Thyroid gland (tissue), 4 donors: ENCODE results near the gene PIK3R5. TPM values are rescaled to one million over a fixed set of nuclear protein-coding genes. Genes with fewer than 3 reads are reported as not detected.

ENCODE experiments used
- DNase-seq, 2 donors: peaks; one replicate each; pipeline ENCODE4 v3.0.0-alpha.2; 2019
- H3K27ac ChIP-seq, 3 donors: fragments of 200-600 bp; sonication (generic); 1 replicate in 2 of 3; 2 replicates in 1 of 3; pipeline ENCODE4 v1.5.1; 2016 to 2019; ENCODE audit warnings: mild to moderate bottlenecking in 1 of 3, moderate library complexity in 1 of 3
- H3K27me3 ChIP-seq: fragments of 200-600 bp; sonication (generic); one replicate; pipeline ENCODE4 v1.5.1; 2019
- H3K36me3 ChIP-seq, 2 donors: fragments of 200-600 bp; sonication (generic); one replicate each; pipeline ENCODE4 v1.5.1; 2016 to 2019
- H3K4me1 ChIP-seq, 2 donors: fragments of 200-600 bp; sonication (generic); one replicate each; pipeline ENCODE4 v1.5.1; 2017 to 2019
- H3K4me3 ChIP-seq, 3 donors: fragments of 200-600 bp; sonication (generic); replicated peaks in 1 of 3; 1 replicate in 2 of 3; 2 replicates in 1 of 3; pipeline ENCODE4 v1.5.1; 2016; ENCODE audit warnings: mild to moderate bottlenecking in 1 of 3
- H3K9me3 ChIP-seq: fragments of 200-600 bp; sonication (generic); one replicate; pipeline ENCODE4 v1.5.1; 2017
- CTCF ChIP-seq, 6 experiments: fragments of 200-600 bp in 3 of 6; fragments of 450-650 bp in 3 of 6; sonication (generic) in 3 of 6; IDR thresholded peaks; one replicate each; pipeline ENCODE4 v1.5.1; 2016 to 2019; ENCODE audit warnings: antibody characterized with exemption in 6 of 6, mild to moderate bottlenecking in 2 of 6, inconsistent platforms in 1 of 6, moderate library complexity in 1 of 6
- POLR2A ChIP-seq, 2 donors: fragments of 450-650 bp; IDR thresholded peaks; one replicate each; pipeline ENCODE4 v1.6.1; 2017; ENCODE audit warnings: antibody characterized with exemption in 2 of 2, mild to moderate bottlenecking in 2 of 2, moderate library complexity in 1 of 2
- WGBS, 2 donors: methylation state at CpG; one replicate each; pipeline ENCODE4 v1.1.5; 2017; 5-methylcytosine and 5-hydroxymethylcytosine counted together
- intact Hi-C: fragments of 100-400 bp; cut with DNase I; formaldehyde crosslinking; loops from one replicate; pipeline ENCODE4 v1.15.1; 2023
- total RNA-seq, 4 donors: library from RNA; depleted of rRNA; stranded (reverse); fragments of >200 nt; gene quantifications; one replicate each; pipeline ENCODE4 v1.2.3, GENCODE V29; 2016

Gene PIK3R5
- total RNA-seq, 4 donors from 2014 or later = 2.3 to 10.6 (median 5.1) TPM

- Histone ChIP-seq H3K27me3 (no peaks in the 10 kb centered on the region), H3K27ac (no peak overlapping the region), H3K9me3 (no peaks in the 10 kb centered on the region), H3K36me3 (no peaks in the 10 kb centered on the region), H3K4me3 (no peak overlapping the region), H3K4me1 (no peaks in the 10 kb centered on the region)
- no peak for TF ChIP-seq CTCF (IDR thresholded peaks at IDR 0.05)
- TF ChIP-seq POLR2A (IDR thresholded peaks at IDR 0.05) = no peak
- DNase-seq = no peak
- WGBS, 2 donors = 79 to 87% methylated on average over 9 of the region's 9 CpGs
- intact Hi-C loops = no loop called here
Observed at GRCh38 chr17:8862213-8863056, 103.1 kb downstream of the PIK3R5 start.

DNA sequence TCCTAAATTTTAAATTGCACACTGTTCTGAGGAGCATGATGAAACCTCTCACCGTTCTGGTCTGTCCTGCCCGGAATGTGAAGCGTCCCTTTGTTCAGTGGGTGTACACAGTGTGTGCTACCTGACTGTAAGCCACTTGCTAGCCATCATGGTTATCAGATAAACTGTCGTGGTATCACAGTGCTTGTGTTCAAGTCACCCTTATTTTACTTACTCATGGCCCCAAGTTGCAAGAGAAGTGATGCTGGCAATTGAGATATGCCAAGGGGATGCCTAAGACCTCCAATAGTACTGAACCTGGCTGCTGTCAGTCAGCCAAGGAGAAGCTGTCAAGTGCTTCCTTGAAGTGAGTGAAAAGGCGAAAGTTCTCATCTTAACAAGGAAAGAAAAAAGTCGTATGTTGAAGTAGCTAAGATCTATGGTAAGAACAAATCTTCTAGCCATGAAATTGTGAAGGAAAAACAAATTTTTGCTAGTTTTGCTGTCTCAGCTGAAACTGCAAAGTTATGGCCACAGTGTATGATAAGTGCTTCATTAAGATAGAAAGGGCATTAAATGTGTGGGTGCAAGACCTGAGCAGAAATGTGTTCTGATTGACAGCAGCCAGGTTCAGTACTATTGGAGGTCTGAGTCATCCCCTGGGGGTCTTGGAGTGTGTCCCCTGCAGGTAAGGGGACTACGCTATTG is 103.9 kb downstream of the PIK3R5 start:
- Histone ChIP-seq H3K27me3 (no peaks in the 10 kb centered on the region), H3K27ac (no peak overlapping the region), H3K4me3 (no peak overlapping the region), H3K4me1 (no peaks in the 10 kb centered on the region), H3K9me3 (no peaks in the 10 kb centered on the region), H3K36me3 (no peaks in the 10 kb centered on the region)
- intact Hi-C loops = no loop called here
- TF ChIP-seq CTCF (IDR thresholded peaks at IDR 0.05) (no peak), POLR2A (IDR thresholded peaks at IDR 0.05) (no peak)
- 74 to 77% methylated on average over 7 of the region's 7 CpGs for WGBS, 2 donors
- no peak for DNase-seq

DNA sequence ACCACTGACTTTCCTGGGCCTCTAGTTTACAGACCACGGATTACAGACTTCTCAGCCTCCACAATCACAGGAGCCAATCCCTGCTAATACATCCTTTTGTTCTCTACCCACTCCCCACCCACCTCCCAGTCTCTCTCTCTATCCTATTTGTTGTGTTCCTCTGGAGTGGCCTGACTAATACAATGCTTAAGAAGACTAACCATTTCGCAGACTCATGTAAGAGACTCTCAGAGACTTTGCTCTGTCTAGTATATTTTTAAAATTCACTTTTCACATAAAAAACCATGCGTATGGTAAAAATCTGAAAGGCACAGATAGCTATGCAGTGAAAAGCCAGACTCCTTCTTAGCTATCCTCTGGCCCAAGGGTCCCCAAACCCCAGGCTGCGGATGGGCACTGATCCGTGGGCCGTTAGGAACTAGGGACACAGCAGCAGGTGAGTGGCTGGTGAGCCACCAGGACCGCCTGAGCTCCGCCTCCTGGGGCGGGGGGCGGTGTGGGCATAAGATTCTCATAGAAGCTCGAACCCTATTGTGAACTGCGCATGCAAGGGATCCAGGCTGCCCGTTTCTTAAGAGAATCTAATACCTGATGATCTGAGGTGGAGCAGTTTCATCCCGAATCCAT is 105.6 kb downstream of the PIK3R5 start:
- H3K4me3 ChIP-seq = no peak overlapping the region
- no peaks in the 10 kb centered on the region for H3K36me3 ChIP-seq
- no peak overlapping the region for H3K27ac ChIP-seq
- H3K9me3 ChIP-seq = no peaks in the 10 kb centered on the region
- no peak for TF ChIP-seq POLR2A (IDR thresholded peaks at IDR 0.05)
- no peak for TF ChIP-seq CTCF (IDR thresholded peaks at IDR 0.05)
- intact Hi-C loops = no loop called here
- H3K27me3 ChIP-seq = no peaks in the 10 kb centered on the region
- H3K4me1 ChIP-seq = no peaks in the 10 kb centered on the region
- no peak for DNase-seq
- WGBS, 2 donors = 80 to 82% methylated on average over 6 to 10 of the region's 14 CpGs

- H3K27ac ChIP-seq = no peak overlapping the region
- no peak for TF ChIP-seq POLR2A (IDR thresholded peaks at IDR 0.05)
- TF ChIP-seq CTCF (IDR thresholded peaks at IDR 0.05) = no peak
- H3K9me3 ChIP-seq = no peaks in the 10 kb centered on the region
- 80 to 89% methylated on average over 11 of the region's 11 CpGs for WGBS, 2 donors
- H3K27me3 ChIP-seq = no peaks in the 10 kb centered on the region
- intact Hi-C loops = no loop called here
- no peaks in the 10 kb centered on the region for H3K4me1 ChIP-seq
- H3K4me3 ChIP-seq = no peak overlapping the region
- H3K36me3 ChIP-seq = no peaks in the 10 kb centered on the region
- no peak for DNase-seq
Observed at GRCh38 chr17:8859027-8859803, 106.3 kb downstream of the PIK3R5 start.
